OCI-LY1 (cell line): Measurements from ENCODE around the gene USP50.

Source experiments
- H2AFZ ChIP-seq: fragments of 200-600 bp; sonication (generic), shearing (Covaris generic); 2 replicates; pipeline ENCODE4 v1.6.0; 2014; ENCODE audit warnings: antibody characterized with exemption, mild to moderate bottlenecking, low read length
- H3F3A ChIP-seq: fragments of 200-600 bp; sonication (generic), shearing (Covaris generic); 2 replicates; pipeline ENCODE4 v1.6.0; 2014; ENCODE audit warnings: mild to moderate bottlenecking, antibody characterized with exemption, low read length, moderate library complexity; ENCODE audit not compliant: insufficient read depth
- H3K27ac ChIP-seq: fragments of 200-600 bp; sonication (generic); 2 replicates; pipeline ENCODE4 v1.5.1; 2014; ENCODE audit warnings: low read length, mixed run types, mild to moderate bottlenecking, low read depth; ENCODE audit not compliant: poor library complexity, severe bottlenecking
- H3K27me3 ChIP-seq: fragments of 200-600 bp; sonication (generic); 2 replicates; pipeline ENCODE4 v1.6.0; 2014; ENCODE audit warnings: antibody characterized with exemption, mild to moderate bottlenecking, low read length, moderate library complexity; ENCODE audit not compliant: insufficient read depth
- H3K36me3 ChIP-seq: fragments of 200-600 bp; sonication (generic); 2 replicates; pipeline ENCODE4 v1.6.1; 2014; ENCODE audit warnings: mild to moderate bottlenecking, antibody characterized with exemption, low read length, moderate library complexity, mixed read lengths; ENCODE audit not compliant: insufficient read depth
- H3K4me1 ChIP-seq: fragments of 200-600 bp; sonication (generic); 2 replicates; pipeline ENCODE4 v1.5.1; 2014; ENCODE audit warnings: mild to moderate bottlenecking, low read length, moderate library complexity; ENCODE audit not compliant: insufficient read depth, severe bottlenecking
- H3K4me2 ChIP-seq: fragments of 200-600 bp; sonication (generic), shearing (Covaris generic); 2 replicates; pipeline ENCODE4 v1.6.1; 2014; ENCODE audit warnings: low read length
- H3K4me3 ChIP-seq: fragments of 200-600 bp; sonication (generic); 2 replicates; pipeline ENCODE4 v1.5.1; 2014; ENCODE audit warnings: low read length, low read depth, mild to moderate bottlenecking, mixed read lengths; ENCODE audit not compliant: poor library complexity, severe bottlenecking
- H3K79me2 ChIP-seq: fragments of 200-600 bp; shearing (Covaris generic); 2 replicates; pipeline ENCODE4 v1.6.1; 2016; ENCODE audit warnings: mixed run types, low read length, mixed read lengths; ENCODE audit not compliant: insufficient read depth
- H3K9ac ChIP-seq: fragments of 200-600 bp; sonication (generic), shearing (Covaris generic); 2 replicates; pipeline ENCODE4 v1.6.1; 2014; ENCODE audit warnings: mild to moderate bottlenecking, low read length, mixed read lengths
- H3K9me2 ChIP-seq: fragments of 200-600 bp; sonication (generic), shearing (Covaris generic); 2 replicates; pipeline ENCODE4 v1.6.1; 2014; ENCODE audit warnings: low read depth, mild to moderate bottlenecking, low read length, mixed read lengths
- H3K9me3 ChIP-seq: fragments of 200-600 bp; shearing (Covaris generic); 2 replicates; pipeline ENCODE4 v1.6.1; 2014; ENCODE audit warnings: low read length, mixed read lengths
- H4K20me1 ChIP-seq: fragments of 200-600 bp; sonication (generic), shearing (Covaris generic); 2 replicates; pipeline ENCODE4 v1.6.0; 2016; ENCODE audit warnings: mild to moderate bottlenecking, low read length; ENCODE audit not compliant: insufficient read depth
- CTCF ChIP-seq: fragments of 200-600 bp; sonication (generic), shearing (Covaris generic); IDR thresholded peaks from 2 replicates; pipeline ENCODE4 v1.5.1; 2017; ENCODE audit warnings: mild to moderate bottlenecking, antibody characterized with exemption, low read length, moderate library complexity, mixed read lengths
- EZH2 ChIP-seq: fragments of 200-600 bp; sonication (generic), shearing (Covaris generic); IDR thresholded peaks from 2 replicates; pipeline ENCODE4 v1.8.0; 2017; ENCODE audit warnings: borderline replicate concordance, mixed run types, mild to moderate bottlenecking, antibody characterized with exemption, low read length, moderate library complexity, mixed read lengths

USP50 gene

GRCh38 chr15:50563756-50564155 is 17.3 kb upstream of the USP50 start:
- Histone ChIP-seq H3K4me2 (no peak overlapping the region), H3F3A (no peaks in the 10 kb centered on the region; the same call in 1 of the 2 replicates), H3K9me3 (no peaks in the 10 kb centered on the region), H3K27me3 (no peaks in the 10 kb centered on the region), H2AFZ (no peak overlapping the region), H3K4me3 (no peak overlapping the region), H3K27ac (no peak overlapping the region), H3K36me3 (peaks cover 51% of the 10 kb centered on the region), H3K9ac (no peak overlapping the region), H3K9me2 (no peaks in the 10 kb centered on the region), H4K20me1 (no peaks in the 10 kb centered on the region), H3K79me2 (no peaks in the 10 kb centered on the region), H3K4me1 (no peaks in the 10 kb centered on the region)
- TF ChIP-seq CTCF (no peak), EZH2 (no peak)

DNA sequence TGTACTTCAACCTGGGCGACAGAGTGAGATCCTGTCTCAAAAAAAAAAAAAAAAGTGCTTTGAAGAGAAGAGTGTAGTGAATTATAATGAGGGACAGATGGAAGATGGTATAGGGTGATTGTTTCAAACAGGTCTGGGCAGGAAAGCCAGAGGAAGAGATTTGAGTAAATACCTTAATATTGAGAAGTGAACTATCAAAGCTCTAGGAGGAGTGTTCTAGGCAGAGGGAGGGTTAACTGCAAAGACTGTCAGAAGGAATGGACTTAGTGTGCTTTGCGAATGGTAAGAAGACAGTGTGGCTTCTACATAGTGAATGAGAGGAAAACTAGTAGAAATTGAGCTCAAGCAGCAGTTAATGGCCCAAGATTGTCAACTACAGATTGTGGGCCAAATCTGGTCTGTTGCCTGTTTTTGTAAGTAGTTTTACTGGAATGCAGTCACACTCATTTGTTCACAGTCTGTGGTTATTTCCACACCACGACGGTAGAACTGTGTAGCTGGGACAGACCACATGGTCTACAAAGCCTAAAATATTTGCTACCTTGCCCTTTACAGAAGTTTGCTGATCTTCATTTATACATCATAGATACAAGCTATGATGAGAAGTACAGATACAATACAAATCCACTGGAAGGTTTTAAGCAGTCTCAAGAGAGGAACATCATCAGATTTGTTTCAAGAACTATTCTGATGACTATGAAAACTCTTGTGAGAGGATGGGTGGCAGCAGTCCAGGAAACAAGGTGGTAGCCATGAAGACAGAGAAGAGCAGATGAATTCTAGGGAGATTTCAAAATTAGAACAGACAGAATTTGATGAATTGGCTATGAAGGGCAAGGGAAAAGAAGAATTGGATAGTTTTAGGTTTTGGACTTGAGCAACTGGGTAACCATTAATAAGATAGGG is 16.5 kb upstream of the USP50 start:
- no peaks in the 10 kb centered on the region for H3K9me2 ChIP-seq
- no peaks in the 10 kb centered on the region for H3K79me2 ChIP-seq
- no peak overlapping the region for H3K4me2 ChIP-seq
- no peak overlapping the region for H3K9ac ChIP-seq
- H3K27me3 ChIP-seq = no peaks in the 10 kb centered on the region
- H3K4me3 ChIP-seq = no peak overlapping the region
- H3K36me3 ChIP-seq = peaks cover 46% of the 10 kb centered on the region
- TF ChIP-seq CTCF = no peak
- H2AFZ ChIP-seq = no peak overlapping the region
- no peaks in the 10 kb centered on the region for H4K20me1 ChIP-seq
- H3F3A ChIP-seq = no peaks in the 10 kb centered on the region; the same call in 1 of the 2 replicates
- no peak overlapping the region for H3K27ac ChIP-seq
- H3K4me1 ChIP-seq = no peaks in the 10 kb centered on the region
- H3K9me3 ChIP-seq = no peaks in the 10 kb centered on the region

DNA sequence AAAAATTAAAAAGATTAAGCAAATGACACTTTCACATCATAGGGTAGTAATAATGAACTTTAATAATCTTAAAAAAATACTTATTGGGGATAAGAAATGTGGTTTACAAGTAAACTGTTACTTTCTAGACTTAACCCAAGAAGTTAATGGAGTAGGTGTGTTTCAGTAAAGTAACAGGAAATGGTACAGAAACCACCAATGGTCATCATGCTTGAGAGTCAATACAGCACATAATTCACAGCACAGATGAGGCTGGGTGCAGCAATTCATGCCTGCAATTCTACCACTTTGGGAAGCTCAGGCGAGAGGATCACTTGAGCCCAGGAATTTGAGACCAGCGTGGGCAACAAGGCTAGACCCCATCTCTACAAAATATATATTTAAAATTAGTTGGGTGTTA is 11.5 kb upstream of the USP50 start:
- H3F3A ChIP-seq = no peaks in the 10 kb centered on the region; the same call in 1 of the 2 replicates
- no peaks in the 10 kb centered on the region for H3K9me3 ChIP-seq
- H3K27ac ChIP-seq = no peak overlapping the region
- no peak overlapping the region for H3K4me3 ChIP-seq
- no peak overlapping the region for H3K9ac ChIP-seq
- H3K36me3 ChIP-seq = peaks cover 20% of the 10 kb centered on the region
- no peak overlapping the region for H2AFZ ChIP-seq
- H3K79me2 ChIP-seq = no peaks in the 10 kb centered on the region
- H3K27me3 ChIP-seq = no peaks in the 10 kb centered on the region
- no peaks in the 10 kb centered on the region for H4K20me1 ChIP-seq
- H3K9me2 ChIP-seq = no peaks in the 10 kb centered on the region
- H3K4me2 ChIP-seq = no peak overlapping the region
- TF ChIP-seq EZH2 (no peak), CTCF (no peak)
- H3K4me1 ChIP-seq = no peaks in the 10 kb centered on the region
